HG03135 (cell line): Measurements from ENCODE around the gene ZC3H4.
"Not testable (repeated sequence)": the region's sequence is repeated elsewhere in the genome, so short reads cannot be mapped to it uniquely, and the experiment has no call there.

Experiments
- ATAC-seq: cut with Tn5 transposase; IDR thresholded peaks from one replicate; pipeline ENCODE4 v1.9.1; 2021; ENCODE audit warnings: mild to moderate bottlenecking, moderate library complexity; ENCODE audit not compliant: unreplicated experiment

The ZC3H4 gene

GRCh38 chr19:47050562-47050961, 63.0 kb downstream of the ZC3H4 start:
- ATAC-seq, result not testable (repeated sequence)

GRCh38 chr19:47049307-47049700, 64.3 kb downstream of the ZC3H4 start:
- ATAC-seq, result no peak

- ATAC-seq, result peak; percentile 28
Observed at GRCh38 chr19:47047763-47048405, 65.7 kb downstream of the ZC3H4 start.

- no peak for ATAC-seq
Observed at GRCh38 chr19:47047272-47047762, 66.3 kb downstream of the ZC3H4 start.

GRCh38 chr19:47045867-47046470, 67.6 kb downstream of the ZC3H4 start:
- ATAC-seq, result no peak

GRCh38 chr19:47044946-47045866, 68.4 kb downstream of the ZC3H4 start:
- no peak for ATAC-seq

GRCh38 chr19:47040869-47041268, 72.7 kb downstream of the ZC3H4 start:
- ATAC-seq, result no peak

- ATAC-seq, result no peak
Observed at GRCh38 chr19:47039239-47039874, 74.2 kb downstream of the ZC3H4 start.

- no peak for ATAC-seq
Observed at GRCh38 chr19:47037766-47038165, 75.8 kb downstream of the ZC3H4 start.

- no peak for ATAC-seq
Observed at GRCh38 chr19:47036097-47036651, 77.4 kb downstream of the ZC3H4 start.

GRCh38 chr19:47035127-47036096, 78.2 kb downstream of the ZC3H4 start:
- ATAC-seq, result peak; percentile 82

- ATAC-seq, result no peak
Observed at GRCh38 chr19:47032171-47032811, 81.3 kb downstream of the ZC3H4 start.

GRCh38 chr19:47028195-47028601, 85.4 kb downstream of the ZC3H4 start:
- no peak for ATAC-seq

- ATAC-seq, result no peak
Observed at GRCh38 chr19:47027586-47028088, 85.9 kb downstream of the ZC3H4 start.

GRCh38 chr19:47026889-47027288, 86.7 kb downstream of the ZC3H4 start:
- no peak for ATAC-seq

GRCh38 chr19:47026156-47026555, 87.4 kb downstream of the ZC3H4 start:
- ATAC-seq, result no peak

- ATAC-seq, result no peak
Observed at GRCh38 chr19:47024502-47024901, 89.1 kb downstream of the ZC3H4 start.

- ATAC-seq, result no peak
Observed at GRCh38 chr19:47023448-47023794, 90.2 kb downstream of the ZC3H4 start.
